HG03175 (cell line): ENCODE results near the gene RASGRP2.
A peak's percentile ranks its signal among the peaks of the same experiment; 100 is the strongest.

ENCODE experiments used
- ATAC-seq: cut with Tn5 transposase; IDR thresholded peaks from one replicate; pipeline ENCODE4 v1.9.1; 2021; ENCODE audit warnings: mild to moderate bottlenecking, moderate library complexity; ENCODE audit not compliant: unreplicated experiment

The RASGRP2 gene

DNA sequence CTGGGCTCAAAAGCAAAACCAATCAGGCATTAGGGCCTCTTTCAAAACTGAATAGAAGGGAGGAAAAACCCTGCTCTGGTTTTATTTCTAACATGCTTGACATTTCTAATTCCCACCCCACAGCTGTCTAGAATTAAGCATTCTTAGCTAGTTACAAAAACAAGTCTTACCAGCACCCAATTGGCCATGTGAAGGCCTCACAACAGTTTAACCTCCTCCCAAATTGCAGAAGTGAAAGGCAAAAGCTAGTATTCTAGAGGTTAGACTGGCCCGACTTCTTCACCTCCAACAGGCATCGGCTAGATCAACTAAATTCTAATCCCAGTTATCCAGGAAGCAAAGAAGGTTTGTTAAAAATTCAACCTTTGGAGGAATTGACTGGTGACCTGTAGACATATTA, 27.9 kb upstream of the RASGRP2 start:
- ATAC-seq, result peak; percentile 48

DNA sequence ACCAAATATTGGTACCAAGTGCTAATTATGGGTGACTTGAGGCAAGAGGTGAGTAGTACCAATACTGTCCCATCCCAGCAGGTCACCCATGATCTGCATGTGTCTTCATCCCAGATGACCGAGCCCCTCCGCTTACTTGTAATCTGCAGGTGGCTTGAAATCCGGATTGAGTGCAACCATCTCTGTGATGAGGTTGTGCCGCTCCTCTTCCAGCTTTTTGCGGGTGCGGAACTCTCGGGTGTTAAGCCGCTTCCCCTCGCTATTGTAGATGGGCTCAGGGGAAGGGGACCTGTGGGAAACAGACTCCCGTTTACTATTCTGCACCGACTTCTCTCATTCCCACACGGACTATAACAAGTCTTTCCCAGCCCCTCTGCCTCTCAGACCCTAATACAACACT, 26.2 kb upstream of the RASGRP2 start:
- ATAC-seq, result no peak

DNA sequence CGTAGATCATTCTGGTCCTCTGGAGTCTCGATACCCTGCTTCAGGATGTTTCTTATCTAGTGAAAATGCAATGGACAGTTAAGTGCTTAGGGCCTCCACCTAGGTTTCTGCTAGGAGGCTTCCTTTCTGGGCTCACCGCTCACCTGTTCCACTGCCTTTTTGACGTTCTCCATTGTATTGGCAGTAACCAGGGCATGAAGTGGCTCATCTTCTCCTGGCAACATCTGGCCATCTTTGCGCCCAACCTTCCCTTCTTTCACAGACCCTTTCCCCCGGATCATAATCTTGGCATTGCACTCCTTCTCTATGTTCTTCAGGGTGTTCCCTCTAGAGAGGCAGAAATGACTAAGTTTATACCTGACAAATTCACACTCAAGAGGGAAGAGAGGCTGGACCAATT, 25.3 kb upstream of the RASGRP2 start:
- ATAC-seq, result no peak

DNA sequence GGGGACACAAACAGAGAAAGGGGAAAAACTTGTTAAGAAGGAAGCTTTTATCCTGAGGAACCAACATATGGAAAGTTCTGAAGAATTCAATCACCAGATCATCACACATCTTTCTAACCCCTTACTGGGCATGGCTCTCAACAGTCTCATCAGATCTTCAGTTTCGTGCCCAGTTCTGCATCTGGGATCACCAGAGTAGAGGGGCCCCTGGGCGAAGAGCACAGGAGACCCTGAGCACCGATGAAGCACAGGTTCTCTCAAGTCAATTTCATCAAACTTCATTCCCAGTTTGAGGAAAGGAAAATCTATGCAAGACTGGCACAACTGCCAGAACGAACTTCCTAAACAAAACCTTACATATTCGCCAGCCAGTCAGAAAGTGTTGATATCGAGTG, 24.4 kb upstream of the RASGRP2 start:
- ATAC-seq, result no peak

DNA sequence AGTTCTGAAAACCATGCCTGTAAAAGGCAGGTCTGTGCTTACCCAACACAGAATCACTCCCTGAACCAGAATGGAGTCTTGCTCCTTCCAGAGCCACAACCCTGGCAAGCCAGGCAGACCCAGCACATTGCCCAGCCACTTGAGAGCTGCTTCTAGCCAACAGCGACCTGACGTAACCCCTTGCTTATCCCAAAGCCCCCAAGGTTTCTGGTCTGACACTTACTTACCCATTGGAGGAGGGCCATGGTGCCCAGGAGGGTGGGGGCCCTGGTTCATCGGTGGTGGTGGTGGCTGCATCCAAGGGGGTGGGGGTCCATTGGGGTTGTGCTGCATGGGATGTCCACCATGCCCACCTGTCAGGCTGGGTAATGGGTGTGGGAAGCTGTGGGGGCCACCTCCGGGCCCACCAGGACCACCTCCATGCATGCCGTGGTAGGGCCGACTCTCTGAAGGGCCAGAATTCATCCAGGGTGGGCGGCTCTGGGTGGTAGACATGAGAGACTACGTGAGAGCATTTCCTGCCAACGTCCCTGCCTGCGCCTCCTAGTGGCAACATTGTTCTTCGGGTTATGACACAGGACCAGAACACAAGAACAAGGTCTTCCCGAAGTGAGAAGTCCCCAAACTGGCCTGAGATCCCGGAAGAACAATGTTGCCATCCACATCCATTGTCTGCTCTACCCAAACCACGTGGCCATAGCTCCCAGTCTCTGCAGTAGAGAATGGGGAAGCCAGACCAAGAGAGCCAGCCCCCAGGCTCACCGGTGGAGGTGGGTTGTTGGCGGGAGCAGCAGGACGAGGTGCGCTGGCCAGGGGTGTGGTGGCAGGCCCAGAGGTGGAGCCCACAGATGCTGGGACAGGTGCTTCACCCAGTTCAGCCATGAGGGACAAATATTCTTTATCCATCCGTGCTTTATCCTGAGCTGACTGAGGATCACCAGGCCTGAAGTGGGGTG, 23.7 kb upstream of the RASGRP2 start:
- ATAC-seq, result no peak

DNA sequence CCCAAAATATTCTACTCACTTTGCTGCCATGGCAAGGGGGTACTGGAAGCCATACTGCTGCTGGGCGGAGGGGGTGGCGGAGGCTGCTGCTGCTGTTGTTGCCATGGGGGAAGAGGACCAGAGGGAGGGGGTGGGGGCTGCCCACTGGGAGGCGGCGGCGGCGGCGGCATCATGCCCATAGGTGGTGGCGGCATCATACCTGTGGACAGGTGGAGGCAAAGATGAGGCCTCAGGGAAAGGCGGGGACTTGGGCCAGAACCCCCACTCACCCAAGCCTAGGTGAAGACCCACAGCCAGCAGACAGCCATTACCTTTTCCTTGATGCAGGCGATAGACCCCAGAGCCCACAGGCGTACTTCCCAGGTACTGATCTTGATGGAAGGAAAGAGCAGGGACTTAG, 22.9 kb upstream of the RASGRP2 start:
- ATAC-seq, result no peak

DNA sequence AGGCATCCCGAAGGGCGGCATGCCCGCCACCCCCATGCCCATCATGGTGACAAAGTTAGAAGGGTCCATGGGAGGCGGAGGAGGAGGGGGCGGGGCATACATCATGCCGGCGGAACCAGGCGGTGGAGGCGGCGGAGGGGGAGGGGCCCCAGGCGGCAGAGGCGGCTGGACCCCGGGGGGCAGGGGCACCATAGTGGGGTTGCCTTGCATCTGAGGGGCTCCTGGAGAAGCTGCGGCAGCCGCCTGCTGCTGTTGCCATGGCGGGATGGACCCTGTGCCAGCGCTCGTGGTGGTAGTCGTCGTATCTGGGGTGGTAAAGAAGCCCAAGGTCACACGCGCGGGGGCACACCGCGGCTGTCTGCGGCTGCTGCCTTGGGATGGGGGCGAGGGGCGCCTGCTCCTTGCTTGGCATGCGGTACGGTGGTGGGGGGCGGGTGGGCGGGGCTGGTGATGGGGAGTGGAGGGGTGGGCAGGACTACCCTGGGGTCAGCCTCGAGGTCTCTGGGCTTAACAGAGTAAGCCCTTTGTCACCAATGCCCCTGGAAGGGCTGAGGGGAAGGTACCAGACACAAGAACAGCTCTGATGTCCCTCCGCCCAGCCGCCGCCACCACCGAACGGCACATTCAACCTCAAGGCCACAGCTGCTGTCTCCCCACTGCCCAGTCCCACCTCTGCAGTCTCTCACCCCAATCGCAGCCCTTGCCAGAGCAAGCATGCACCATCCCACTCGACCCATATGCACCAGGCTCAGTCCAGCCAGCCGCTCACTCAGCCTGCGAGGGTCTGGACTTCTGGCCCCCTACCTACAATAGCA, 22.1 kb upstream of the RASGRP2 start:
- ATAC-seq, result no peak

DNA sequence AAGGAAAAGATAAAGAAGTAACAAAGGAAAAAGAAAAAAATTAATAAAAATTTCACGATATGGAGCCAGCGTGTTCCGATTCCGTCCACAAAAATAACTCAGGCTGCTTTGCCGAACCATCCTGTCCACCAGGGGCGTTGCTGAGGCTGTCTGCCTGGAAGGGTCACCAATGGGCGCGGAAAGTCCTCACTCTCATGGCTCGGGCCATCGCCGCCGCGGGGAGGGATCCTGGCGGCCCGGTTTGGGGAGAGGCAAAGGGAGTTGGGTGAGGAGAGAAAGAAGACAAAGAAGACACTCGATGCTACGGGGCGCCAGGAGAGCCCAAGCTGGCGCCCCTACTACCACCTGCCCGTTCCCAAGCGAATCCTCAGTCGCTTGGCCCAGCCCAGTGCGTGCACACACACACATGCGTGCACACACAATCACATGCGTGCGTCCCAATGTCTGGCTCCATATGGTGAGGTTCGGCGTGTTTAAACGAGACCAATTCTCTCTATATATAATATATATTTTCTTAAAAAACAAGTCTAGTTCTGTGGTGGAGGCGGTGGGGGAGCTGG, 21.4 kb upstream of the RASGRP2 start:
- no peak for ATAC-seq

DNA sequence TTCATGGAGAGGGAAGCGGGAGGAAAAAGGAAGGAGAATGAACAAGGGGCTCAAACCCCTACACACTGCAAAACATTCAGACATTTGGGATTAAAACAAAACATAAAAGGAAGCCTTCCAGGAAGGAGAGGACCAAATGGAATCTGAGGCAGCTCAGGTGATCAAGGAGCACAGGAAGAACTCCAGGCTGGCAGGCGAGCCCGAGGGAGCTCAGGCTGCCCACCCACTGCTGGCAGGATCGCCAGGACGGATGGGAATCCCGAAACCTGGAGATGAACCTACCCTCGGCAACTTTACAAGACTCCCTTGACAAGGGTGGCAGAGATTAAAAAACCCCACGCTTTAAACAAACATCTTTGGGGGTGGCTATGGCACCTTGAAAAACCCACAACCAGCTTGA, 20.8 kb upstream of the RASGRP2 start:
- no peak for ATAC-seq

DNA sequence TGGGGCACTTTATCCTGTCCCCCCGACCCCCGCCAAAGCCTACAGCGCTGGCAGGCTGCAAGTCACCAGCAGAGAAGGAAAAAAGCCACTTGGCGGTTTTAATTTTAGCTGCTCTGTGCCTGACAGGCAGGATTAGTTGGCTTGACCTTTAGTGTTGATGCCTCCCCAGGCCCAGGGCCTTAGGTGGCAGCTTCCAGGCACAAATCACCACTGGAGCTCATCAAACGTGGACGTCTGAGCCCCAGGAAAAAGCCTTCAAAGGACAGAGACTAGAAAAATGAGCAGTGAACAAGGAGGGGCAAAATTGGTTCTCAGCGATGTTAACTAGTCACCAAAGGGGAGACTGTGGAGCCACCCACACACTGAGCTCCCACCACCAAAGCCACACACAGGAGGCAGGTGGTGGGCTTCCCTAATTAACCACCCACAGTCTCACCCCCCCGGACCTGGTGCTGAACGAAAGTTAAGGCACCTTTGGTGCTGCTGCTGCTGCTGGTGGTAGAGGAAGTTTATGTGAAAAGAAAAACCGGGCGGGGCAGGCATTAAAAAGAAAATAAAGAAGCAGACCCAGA, 20.2 kb upstream of the RASGRP2 start:
- no peak for ATAC-seq

DNA sequence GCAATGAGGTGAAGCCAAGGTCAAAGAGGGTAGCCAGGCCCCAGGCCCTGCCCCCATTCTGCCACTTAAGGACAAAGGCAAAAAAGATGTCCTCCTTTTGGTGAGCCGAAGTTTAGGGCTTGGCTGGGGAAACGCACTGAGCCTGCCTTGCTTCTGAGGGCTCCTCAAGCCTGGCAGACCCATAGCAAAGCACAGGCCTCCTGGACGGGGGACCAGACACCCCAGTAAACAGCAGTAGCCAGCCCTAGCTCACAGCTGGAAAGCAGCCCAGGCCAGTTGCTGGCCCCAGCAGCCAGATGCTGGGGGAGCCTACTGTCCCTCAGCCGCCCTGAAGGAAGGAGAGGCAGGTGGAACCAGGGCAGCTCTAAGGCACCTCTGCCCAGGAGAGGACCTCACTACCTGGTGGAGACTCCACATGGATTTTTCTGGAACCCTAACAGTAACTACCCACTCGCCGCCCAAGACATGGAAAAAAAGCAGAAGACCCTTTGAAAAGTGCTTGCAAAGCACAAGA, 19.6 kb upstream of the RASGRP2 start:
- ATAC-seq, result no peak

DNA sequence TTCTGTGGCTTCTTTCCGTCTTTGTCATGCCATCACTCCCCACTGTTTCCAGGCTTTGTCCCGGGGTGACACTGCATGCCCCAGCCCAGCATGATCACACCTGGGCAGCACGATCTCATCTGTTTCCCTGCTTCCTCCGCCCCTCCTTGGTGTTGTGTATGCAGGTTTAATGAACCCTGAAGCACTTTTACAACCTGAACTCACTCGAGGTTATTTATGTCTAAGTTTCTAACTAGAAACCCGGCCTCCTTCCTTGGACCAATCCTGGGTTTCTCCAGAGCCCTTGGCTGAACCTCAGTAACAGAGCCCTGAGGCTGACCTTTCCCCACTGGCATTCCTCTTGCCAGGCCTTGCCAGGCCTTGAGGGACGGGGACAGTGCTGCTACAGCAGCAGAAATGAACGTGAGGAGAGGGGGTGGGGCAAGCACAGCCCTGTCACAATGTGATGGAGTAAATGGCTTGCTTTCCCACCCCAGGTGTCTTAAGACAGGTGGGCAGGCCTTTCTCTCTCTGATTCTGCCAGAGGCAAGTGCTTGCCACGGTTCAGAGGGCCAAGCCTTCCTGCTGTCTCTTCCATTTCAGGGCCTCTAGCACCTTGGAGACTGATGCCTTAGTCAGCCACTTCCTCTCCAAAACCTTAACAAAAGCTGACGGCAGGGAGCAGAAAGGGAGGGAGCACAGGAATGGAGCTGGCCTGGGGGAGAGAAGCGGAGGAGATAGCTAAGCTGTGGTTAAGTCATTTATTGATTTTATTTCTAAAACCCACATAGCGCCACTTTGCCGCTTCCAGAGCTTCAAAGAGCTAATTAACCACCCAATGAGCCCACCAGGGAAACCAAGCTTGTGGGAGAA, 19.0 kb upstream of the RASGRP2 start:
- no peak for ATAC-seq

DNA sequence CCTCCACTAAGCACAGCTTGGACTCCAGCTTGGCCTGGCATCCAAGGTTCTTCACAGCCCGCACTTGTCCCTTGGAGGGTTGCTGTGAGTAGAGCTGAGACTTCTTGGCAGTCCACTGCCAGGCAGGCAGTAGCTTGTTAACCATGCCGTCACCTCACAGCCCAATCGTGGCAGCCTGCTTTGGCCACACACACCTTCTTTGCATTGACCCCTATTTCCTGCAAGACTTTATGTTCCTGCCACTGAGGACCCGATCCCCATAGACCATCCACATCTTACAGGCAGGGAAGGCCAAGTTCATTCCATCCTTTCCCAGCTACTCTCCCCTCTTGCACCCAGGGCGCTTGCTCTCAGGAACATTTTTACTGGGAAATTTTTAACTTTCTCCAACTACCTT, 18.3 kb upstream of the RASGRP2 start:
- ATAC-seq, result no peak

DNA sequence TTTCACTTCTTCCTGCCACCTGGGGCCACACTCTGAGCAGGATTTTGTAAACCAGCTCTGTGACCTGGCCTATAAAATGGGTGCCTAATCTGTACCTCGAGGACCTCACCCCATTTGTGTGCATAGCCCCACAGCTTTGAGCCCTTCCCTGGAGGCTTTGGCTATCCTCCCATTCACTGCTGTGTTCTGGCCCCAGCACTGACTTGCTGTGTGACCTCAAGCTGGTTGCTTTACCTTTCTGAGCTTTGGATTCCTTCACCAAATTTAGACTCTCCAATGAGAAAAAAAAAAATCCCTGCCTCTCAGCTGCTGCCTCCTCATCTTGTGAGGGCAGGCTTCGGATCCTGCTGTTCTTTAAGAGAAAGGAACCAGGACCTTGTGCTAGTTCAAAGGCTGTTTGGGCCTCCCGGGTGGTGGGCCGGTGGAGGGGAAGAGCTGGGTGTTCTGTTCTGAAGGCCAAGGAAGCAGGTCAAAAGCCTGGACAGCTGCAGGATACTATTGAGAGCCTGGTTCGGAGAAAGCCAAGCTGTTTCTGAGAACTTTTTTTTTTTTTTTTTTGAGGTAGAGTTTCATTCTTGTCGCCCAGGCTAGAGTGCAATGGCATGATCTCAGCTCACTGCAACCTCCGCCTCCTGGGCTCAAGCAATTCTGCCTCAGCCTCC, 16.9 kb upstream of the RASGRP2 start:
- ATAC-seq, result no peak

DNA sequence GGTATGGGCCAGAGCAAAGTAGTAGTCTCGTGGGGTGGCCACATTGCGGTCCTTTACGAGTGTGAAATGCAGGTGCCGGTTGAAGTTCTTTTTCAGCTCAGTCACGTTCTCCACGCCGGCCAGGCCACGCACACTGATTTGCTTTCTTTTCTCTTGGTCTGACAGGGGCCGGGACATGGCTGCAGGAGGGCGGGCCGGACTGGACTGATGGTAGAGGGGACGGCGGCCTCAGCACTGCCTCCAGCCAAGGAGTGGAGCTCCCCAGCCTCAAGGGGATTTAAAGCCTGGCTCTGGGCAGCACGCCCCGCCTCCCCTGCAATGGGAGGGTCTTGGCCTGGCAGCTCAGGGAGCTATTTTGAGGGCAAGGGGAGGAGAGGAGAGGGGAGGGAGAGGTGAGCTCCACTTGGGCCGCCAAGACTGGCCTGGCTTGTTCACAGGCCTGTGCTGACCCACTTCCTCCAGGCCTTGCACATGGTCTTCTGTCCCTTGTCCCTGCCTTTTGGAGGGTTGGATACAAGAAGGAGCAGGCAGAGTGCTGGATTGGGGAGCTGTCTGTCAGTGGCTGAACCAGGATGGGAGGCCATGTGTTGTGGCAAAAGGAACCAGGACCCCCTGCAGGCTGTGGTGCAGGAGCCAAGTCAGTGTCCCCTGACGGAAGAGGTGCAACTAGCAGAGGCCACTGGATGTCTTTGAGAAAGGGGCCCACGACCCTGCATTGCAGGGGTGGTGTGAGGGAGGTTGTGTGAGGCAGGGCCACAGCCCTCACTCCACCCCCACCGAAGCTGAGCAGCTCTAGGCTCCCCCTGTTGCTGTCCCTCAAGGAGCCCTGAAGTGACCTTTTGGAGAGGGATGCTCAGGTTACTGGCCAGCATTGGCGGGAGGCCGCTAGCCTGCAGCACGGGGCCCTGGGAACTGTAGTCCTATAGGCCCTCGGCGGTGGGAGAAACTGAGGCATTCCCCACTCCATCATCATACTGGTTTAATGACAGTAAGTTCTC, 16.1 kb upstream of the RASGRP2 start, which contains the start of gene PYGM:
Gene PYGM, minus strand, starts transcription at position 253 of the 998 bp plus-strand sequence. Its CDS starts 76 bp downstream, at position 177.
- ATAC-seq, result no peak

DNA sequence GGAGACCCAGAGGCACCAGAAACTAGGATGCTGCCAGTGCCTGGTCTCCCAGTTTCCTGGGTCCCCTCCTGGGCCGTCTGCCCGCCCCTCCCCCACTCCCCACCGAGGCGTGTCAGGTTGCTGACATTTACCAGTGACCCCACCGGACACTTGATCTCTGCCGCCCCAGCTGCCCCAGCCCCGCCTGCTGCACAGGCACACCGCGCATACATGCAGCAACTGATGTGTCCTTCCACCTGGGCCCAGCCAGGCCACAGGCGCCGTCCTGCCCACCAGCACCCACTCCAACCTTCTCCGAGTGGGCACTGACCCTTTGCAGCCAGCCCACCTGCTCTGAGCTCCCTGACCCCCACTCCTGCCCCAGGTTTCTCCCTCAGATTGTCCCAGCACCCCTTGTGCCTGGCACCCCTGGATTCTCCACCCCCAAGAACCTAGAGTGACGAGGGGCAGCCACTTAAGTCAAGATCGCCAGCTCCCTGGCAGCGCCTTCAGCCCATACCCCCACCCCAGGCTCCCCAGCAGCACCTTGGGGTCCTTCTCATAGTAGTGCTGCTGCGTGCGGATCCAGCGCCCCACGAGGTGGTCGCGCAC, 15.3 kb upstream of the RASGRP2 start:
- ATAC-seq, result no peak

DNA sequence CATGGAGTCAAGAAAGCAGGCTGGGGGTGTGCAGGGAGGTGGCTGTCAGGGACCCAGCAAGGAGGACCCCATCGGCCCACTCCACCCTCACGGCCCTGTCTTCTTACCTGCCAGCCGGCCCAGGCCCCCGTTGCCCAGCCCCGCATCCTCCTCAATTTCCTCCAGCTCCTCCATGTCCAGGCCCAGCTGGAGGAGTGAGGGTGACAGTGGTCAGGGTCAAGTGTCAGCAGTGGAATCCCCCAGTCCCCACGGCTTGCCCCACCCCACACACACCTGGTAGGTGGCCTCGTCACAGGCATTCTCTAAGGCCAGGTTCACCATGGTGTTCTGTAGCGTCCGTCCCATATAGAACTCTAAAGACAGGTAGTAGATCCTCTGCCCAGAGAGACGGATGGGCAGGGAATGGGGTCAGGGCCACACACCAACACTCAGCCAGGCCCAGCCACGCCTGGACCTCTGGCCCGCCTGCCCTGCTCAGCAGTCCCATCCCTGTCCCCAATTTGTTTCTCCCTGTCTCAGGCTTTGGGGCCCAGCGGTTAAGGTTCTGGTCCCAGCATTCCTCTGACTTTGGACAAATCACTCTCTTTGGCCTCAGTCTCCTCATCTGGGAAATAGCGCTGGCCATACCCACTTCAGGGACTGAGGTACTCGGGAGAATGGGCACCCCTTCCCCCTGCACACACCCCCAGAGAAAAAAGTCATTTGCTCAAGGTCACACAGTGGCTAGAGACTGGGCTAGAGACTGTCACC, 14.6 kb upstream of the RASGRP2 start:
- no peak for ATAC-seq
